Ishikawa (cell line): ENCODE results near the gene ROBO1.

Experiments
- CEBPB ChIP-seq: IDR thresholded peaks from 2 replicates; pipeline ENCODE4 v1.6.1; 2012
- CREB1 ChIP-seq: IDR thresholded peaks from 2 replicates; pipeline ENCODE4 v1.6.1; 2012; ENCODE audit warnings: low read depth
- EGR1 ChIP-seq: IDR thresholded peaks from 2 replicates; pipeline ENCODE4 v1.6.1; 2012
- EP300 ChIP-seq: IDR thresholded peaks from 2 replicates; pipeline ENCODE4 v1.6.1; 2012; ENCODE audit warnings: borderline replicate concordance
- MAX ChIP-seq: IDR thresholded peaks from 2 replicates; pipeline ENCODE4 v1.6.1; 2012
- NFIC ChIP-seq: IDR thresholded peaks from 2 replicates; pipeline ENCODE4 v1.6.1; 2012
- RAD21 ChIP-seq: IDR thresholded peaks from 2 replicates; pipeline ENCODE4 v1.6.1; 2012; ENCODE audit warnings: low read depth
- REST ChIP-seq: IDR thresholded peaks from 2 replicates; pipeline ENCODE4 v1.6.1; 2012; ENCODE audit warnings: low read depth, mild to moderate bottlenecking
- TAF1 ChIP-seq: IDR thresholded peaks from 2 replicates; pipeline ENCODE4 v1.6.1; 2012; ENCODE audit warnings: low read depth, mild to moderate bottlenecking
- TCF12 ChIP-seq: IDR thresholded peaks from 2 replicates; pipeline ENCODE4 v1.6.1; 2012; ENCODE audit warnings: low read depth
- USF1 ChIP-seq: IDR thresholded peaks from 2 replicates; pipeline ENCODE4 v1.6.1; 2012
- YY1 ChIP-seq: IDR thresholded peaks from 2 replicates; pipeline ENCODE4 v1.6.1; 2012; ENCODE audit warnings: low read depth
- ZBTB7A ChIP-seq: IDR thresholded peaks from 2 replicates; pipeline ENCODE4 v1.6.1; 2012; ENCODE audit warnings: low read depth

GRCh38 chr3:79257791-79258190, 510.0 kb downstream of the ROBO1 start:
- no peak for TF ChIP-seq TAF1
- TF ChIP-seq YY1: no peak
- no peak for TF ChIP-seq REST
- TF ChIP-seq EGR1: no peak
- no peak for TF ChIP-seq RAD21
- no peak for TF ChIP-seq EP300
- TF ChIP-seq CREB1: no peak
- TF ChIP-seq NFIC: no peak
- no peak for TF ChIP-seq CEBPB
- no peak for TF ChIP-seq MAX
- TF ChIP-seq ZBTB7A: no peak
- TF ChIP-seq TCF12: no peak
- TF ChIP-seq USF1: no peak
